HG02852 (cell line): Measurements from ENCODE around the gene ZNF521.

Experiments used
- ATAC-seq: cut with Tn5 transposase; IDR thresholded peaks from one replicate; pipeline ENCODE4 v1.9.1; 2021; ENCODE audit warnings: mild to moderate bottlenecking, moderate library complexity; ENCODE audit not compliant: unreplicated experiment

ZNF521 gene

DNA sequence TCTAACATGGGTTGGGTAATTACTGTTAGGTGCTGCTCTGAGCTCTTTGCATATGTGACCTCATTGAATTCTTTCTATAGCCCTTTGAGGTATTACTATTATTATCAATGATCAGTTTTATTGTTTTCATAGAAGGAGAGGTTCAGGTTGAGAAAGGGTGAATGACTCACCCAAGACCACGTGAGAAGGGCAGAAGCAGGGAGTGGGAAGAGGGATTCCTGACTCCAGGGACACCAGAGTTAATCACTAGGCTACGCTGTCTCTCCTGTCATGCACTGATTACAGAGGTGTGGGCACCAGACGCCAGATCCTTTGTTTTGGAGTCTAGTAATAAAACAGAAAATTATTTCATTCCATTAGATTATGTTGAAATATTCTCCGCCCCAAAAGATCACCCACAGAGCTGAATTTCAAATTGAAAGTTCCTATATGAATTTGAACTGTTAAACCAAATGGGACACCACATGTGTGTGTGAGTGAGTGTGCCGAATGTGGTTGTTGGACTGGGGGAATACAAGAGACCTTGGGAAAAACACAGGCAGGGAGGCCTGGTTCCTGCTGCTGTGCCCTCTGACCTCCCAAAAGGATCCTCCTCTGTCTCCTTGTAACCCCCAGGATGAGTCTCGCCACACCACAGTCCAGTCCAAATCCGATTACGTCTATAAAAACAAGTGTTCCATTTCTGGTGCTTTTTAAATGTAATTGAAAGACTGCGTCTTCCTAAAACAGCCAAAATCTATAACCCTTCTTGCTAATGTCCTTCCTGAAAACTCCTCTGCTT is 215.4 kb downstream of the ZNF521 start:
- ATAC-seq: no peak

DNA sequence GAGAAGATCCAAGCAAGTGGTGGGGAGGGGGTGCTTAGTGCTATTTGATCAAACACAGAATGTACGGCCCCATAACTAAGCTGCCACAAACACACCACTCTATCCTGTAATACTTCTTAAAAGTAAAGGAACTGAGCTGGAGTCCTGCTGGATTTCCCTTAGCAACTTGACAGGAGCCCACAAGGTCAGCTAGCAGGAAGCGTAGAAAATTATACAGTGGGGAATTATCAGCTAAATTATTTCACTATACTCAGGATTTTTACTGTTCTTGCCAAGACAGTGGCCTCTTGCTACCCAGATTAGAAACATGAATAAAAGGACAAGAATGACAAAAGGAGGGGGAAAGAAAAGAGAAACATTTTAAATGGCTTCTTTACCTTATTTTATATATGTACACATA is 217.1 kb downstream of the ZNF521 start:
- ATAC-seq: no peak

GRCh38 chr18:25133879-25134278 is 218.1 kb downstream of the ZNF521 start:
- ATAC-seq: no peak

DNA sequence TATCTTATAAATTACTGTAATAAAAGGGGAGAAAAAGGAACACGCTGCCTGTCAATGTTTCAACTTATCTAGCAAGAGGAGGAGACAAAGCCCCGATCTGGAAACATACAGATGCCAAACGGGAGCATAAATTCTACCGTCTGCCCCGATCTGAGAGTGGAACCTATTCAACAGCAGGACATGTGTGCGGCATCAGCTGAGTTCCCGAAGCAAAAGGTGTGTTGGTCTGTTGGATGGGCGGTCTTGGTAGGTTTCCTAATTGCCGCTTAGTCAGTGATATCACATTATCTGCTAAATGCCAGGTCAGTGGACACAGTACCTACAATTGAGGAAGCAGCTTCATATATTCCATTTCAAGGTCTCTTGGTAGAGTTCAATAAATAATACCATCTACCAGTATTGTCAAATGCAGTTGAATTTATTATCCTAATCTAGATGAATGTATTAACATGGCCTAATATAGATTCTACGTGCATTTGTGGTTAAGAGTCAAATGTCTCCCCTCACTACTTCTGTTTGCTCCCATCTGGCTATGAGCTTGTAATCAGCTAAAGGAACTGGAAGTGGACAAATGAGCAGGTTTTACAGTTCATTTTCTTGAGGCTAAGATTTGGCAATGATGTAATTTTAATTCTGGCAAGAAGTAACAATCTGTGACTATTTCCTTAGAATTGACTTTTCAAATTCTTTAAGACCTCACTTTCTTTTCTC is 219.0 kb downstream of the ZNF521 start:
- no peak for ATAC-seq

- no peak for ATAC-seq
Observed at GRCh38 chr18:25126751-25127150, 225.2 kb downstream of the ZNF521 start.

DNA sequence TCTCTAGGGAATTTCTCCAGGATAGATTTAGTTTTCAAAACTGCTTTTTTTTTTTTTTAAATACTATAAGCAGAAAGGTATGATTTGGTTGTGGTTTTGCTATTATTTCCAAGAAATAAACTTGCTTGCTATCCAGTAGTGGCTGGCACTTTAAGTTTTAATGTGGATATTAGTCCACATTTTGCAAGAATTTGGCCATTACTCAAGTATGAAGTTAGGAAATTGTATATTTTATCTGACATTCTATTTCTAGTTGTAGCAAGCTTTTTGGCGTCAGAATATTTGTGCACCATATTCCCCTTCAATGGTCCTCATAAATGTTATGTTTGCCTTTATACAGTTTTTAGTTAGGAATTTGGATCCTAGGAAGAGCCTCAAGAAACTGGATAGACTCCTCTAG is 226.3 kb downstream of the ZNF521 start:
- no peak for ATAC-seq

DNA sequence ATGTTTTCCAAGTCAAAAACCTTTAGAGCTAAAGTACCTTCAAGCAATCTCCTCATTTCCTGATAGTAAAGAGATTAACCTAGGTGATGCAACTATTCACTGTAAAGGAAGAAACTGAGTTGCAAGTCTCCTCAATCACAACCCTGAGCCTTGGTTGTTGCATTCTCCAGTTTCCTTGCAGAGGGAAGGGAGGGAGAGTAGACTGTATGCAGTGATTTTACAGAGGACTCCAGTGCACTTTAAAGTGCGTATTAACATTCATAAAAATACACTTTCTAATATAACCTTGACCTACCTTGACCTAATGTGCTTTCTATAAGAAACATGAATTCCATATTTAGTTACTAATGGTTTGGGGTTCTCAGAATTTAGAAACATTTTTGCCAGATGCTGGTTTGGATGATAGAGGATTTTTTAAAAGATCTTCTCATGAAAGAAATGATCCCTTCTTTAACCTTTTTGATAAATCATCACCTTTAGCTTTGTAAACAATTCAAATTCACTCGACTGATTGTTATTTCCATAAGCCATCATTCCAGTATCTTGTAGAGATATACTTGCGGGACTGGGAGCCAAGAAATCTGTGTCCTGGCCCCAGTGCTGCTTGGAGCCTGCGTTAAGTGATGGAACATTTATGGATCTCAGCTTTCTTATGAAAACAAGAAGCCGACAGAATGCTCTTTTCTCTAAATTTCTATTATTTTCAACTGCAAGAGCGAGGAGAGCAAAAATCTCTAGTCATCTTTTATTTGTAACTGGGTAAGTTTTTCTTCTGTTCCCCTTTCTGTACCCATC is 228.3 kb downstream of the ZNF521 start:
- no peak for ATAC-seq

DNA sequence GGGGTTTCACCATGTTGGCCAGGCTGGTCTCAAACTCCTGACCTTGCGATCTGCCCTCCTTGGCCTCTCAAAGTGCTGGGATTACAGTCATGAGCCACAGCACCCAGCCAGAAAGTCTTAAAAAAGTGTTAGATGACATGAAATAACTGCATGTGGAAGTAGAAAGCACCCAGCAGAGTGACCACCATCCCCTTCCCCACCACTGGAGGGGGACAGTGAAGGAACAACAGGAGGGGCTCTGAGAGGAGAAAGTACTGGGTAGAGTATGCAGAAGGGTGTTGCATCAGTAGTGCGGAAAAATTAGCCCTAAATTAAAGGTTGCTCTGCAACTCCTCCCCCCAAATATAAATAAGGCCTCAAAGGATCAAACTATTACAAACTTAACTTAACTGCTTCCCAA is 230.5 kb downstream of the ZNF521 start:
- no peak for ATAC-seq

DNA sequence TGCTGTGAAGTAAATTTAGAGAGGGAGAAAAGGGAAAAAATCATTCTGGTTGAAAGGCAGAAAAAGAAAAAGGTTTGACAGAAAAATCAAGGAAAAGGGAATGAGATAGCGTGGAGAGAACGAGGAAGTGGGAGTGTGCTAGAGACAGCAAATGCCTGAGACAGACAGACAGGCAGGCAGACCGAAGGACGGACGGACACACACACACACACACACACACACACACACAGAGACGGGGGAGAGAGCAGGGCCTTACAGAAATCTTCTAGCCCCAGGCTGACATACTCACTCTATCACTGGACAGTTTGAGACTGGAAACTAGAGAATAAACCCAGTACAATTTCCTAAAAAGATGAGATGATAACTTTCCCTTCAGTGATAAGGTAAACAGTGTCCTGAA is 238.4 kb downstream of the ZNF521 start:
- ATAC-seq: no peak

DNA sequence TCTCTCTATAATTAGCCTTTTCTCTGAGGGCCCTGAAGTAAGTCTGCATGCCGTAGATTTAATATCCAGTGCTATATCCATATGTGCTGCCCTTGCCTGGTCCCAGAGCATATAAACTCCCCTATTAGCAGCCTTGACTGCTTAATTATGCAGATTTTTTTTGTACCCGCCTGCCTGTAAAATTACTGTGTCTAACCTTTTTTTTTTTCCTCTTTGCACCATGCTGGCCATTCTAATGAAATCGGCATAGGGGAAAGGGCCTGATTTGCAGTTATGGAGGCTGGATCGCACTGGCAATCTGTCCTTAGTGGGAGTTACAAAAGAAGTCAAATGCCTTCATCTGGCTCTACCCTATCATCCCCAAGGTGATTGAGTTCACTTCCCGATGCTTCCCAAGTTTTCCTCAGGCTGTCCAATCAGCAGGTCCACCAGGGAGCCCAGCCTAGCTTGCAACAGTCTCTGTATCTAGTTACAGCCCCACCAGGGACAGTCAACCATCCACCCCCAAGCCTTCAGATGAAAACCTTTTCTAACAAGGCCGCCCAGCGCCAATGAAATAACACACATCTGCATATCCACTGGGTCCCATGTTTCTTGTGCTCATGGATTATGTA is 239.0 kb downstream of the ZNF521 start:
- ATAC-seq: no peak

DNA sequence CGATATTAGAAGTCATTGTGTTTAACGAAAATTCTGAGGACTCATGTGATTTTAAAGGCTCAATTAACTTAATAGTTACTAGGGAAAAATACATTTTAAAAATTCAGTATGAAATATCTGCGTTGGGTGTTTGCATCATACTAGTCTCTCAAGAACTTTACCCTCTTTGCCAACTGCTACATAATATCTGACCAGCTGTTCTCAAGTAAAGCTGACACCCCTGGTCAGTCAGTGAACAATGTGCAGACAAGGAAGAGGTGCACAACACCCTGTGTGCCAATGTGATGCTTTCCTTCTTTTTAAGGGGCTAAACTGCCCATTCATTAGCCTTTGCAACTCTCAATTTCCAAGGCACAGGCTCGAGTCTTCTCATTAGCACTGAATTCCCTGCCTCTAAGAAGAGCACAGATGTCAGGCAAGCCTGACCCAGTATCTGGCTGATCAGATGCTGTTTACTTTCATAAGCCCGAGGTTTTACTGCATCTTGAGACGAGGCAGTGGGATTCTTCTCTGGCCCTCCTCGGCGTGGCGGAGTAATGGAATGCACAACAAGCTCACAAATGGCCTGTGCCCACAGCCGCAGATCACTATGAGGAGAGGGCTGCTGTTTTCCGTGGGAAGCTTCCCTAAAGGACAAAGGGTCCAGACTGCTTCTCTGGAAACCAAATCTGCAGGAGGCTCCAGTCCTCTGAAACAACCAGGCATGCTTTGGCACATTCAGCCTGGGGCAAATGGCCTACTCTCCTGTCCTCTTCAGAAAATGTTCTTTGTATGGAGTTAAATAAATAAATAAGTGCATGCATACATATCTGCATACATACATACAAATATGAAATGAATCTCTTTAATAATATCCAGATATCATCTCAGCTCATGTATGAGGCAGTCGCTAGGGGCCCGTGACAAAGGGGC is 240.3 kb downstream of the ZNF521 start:
- no peak for ATAC-seq

GRCh38 chr18:25109484-25109883 is 242.5 kb downstream of the ZNF521 start:
- no peak for ATAC-seq

- no peak for ATAC-seq
Observed at GRCh38 chr18:25103468-25104155, 248.4 kb downstream of the ZNF521 start.

DNA sequence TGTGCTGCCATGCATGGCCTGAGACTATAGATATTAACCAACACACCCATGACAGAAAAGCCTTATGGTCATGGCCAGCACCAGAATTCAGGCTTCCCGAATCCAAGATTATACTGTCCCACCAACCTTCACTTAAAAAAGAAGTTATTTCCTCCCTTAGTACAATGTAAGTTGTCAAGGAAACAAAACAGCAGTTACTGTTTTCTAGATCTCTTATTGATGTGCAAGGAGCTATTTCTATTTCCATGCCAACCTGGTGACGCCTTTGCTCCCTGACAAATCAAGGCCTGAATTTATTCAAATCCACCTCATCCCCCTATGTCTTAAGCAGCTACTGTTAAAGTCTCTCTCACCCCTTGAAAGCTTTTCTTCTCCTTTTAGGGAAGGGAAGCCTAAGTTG is 249.3 kb downstream of the ZNF521 start:
- ATAC-seq: no peak

- ATAC-seq: no peak
Observed at GRCh38 chr18:25100418-25100817, 251.5 kb downstream of the ZNF521 start.

- no peak for ATAC-seq
Observed at GRCh38 chr18:25099895-25100294, 252.1 kb downstream of the ZNF521 start.

DNA sequence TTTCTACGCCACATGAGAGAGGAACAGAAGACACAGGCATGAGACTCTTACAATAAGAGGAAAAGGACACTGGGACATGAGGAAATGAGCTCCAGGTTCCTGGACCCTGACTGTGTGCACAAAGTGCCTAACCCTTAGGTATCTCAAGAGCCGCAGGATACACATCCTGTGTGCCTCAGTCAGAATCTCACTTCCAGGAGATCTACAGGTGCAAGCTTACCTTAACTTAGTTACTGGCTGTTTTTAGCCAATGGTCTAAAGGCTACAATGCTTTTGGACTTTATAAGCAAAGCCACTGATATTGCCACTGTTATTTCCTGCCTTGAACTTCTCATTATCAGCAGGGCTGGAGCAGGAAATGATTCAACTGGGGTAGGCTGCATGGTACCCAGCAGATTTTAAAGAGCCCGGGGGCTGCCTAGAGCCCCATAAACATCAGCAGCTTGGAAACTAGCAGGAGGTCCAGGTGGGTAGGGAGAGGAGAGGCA is 254.4 kb downstream of the ZNF521 start:
- no peak for ATAC-seq

DNA sequence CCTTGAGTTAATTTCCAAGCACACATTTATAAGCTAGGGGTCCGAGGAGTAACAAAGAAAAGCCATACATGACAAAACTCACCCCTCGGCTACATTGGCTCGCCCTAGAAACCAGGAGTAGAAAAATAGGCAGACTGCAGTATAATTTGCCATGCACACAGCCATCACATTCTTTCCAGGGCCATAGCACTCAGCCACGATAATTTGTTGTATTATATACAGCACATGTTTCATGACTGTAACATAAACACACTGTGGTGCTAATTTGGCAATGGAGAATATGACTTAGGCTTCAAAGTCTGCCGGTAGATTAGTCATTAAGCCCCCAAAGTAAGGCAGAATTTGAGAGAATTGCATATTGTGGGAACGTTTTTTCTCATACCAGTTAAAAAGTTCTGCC is 254.9 kb downstream of the ZNF521 start:
- no peak for ATAC-seq

DNA sequence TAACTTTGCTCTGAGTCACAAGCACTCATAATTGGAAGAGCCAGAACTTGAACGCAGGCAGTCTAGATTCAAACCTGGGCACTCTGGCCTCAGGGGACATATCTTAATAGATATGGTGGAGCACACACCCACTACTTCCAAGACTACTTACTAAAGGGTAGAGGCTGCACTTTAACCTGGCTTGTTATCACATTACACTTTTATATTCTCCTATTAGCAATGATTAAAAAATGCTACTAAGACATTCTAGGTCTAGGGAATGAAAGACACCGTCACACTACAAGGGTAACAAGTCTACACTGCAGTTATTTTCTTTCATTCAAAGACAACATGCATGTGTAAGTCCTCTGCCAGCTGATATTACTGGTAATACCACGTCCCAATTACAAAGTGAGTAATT is 258.8 kb downstream of the ZNF521 start:
- no peak for ATAC-seq

DNA sequence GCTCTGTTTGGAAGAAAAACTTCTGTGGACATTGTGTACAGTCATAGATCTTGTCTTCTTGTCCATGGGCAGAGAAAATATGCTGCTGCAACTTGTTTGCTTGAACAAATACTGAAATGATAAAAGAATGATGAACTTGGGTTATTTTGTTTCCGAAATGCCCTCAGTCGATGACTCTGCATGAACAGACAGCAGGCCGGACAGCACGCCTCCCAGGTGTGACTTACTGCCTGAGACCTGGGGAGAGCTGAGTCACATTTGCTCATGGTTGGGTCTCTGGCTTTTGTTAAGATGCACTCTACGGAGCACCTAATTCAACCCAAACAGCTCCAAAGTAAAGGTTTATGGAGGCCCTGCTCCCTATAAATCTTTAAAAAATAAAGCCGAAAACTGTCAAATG is 262.5 kb downstream of the ZNF521 start:
- ATAC-seq: no peak
